SK-N-SH (cell line): Measurements from ENCODE around the gene XRN1. TPM values are rescaled to one million over a fixed set of nuclear protein-coding genes. Genes with fewer than 3 reads are reported as not detected.

Source experiments
- CTCF ChIA-PET: fragments of 300-600, 350-600 bp; formaldehyde crosslinking; extraction: SDS; loops from one replicate; lab custom pipeline; 2021; lab: Yijun Ruan, JAX
- POLR2A ChIA-PET: fragments of 350-600 bp; sonication (Branson Sonifier 250); formaldehyde crosslinking; extraction: SDS; loops from one replicate; lab custom pipeline; 2020; ENCODE audit warnings: antibody characterized with exemption, inconsistent platforms; lab: Yijun Ruan, JAX
- DNase-seq: peaks from one replicate; pipeline ENCODE4 v3.0.0; 2012
- H2AFZ ChIP-seq: fragments of 200-600 bp; sonication (generic); 2 replicates; pipeline ENCODE4 v1.8.1; 2016; ENCODE audit warnings: antibody characterized with exemption, mild to moderate bottlenecking, low read depth
- H3F3A ChIP-seq: fragments of 200-600 bp; sonication (generic); replicated peaks from 2 replicates; pipeline ENCODE3; 2016; ENCODE audit warnings: antibody characterized with exemption, mild to moderate bottlenecking; ENCODE audit not compliant: insufficient read depth
- H3K27ac ChIP-seq, 2 experiments: fragments of 200-500 bp in 1 of 2; fragments of 200-600 bp in 1 of 2; sonication (Bioruptor generic) in 1 of 2; sonication (generic), shearing (Covaris generic) in 1 of 2; 2 replicates each; pipeline versions ENCODE4 v1.5.1 to v1.6.1; 2014 to 2016; ENCODE audit warnings: low read depth in 2 of 2, inconsistent platforms in 1 of 2, low read length in 1 of 2, mild to moderate bottlenecking in 1 of 2, mixed read lengths in 1 of 2
- H3K27me3 ChIP-seq: fragments of 200-600 bp; sonication (generic), shearing (Covaris generic); 2 replicates; pipeline ENCODE4 v1.6.1; 2016; ENCODE audit warnings: mixed run types; ENCODE audit not compliant: insufficient read depth
- H3K36me3 ChIP-seq, 2 experiments: fragments of 200-500 bp in 1 of 2; fragments of 200-600 bp in 1 of 2; sonication (Bioruptor generic) in 1 of 2; sonication (generic) in 1 of 2; replicated peaks in 1 of 2; 2 replicates each; pipeline versions ENCODE3 to v1.5.1; 2014 to 2016; ENCODE audit warnings: low read length in 1 of 2, mild to moderate bottlenecking in 1 of 2; ENCODE audit not compliant: insufficient read depth in 2 of 2, control insufficient read depth in 1 of 2
- H3K4me1 ChIP-seq, 2 experiments: fragments of 200-500 bp in 1 of 2; fragments of 200-600 bp in 1 of 2; sonication (Bioruptor generic) in 1 of 2; sonication (generic), shearing (Covaris generic) in 1 of 2; 2 replicates each; pipeline versions ENCODE4 v1.5.1 to v1.6.1; 2014 to 2016; ENCODE audit warnings: low read depth in 1 of 2, low read length in 1 of 2, mixed run types in 1 of 2; ENCODE audit not compliant: insufficient read depth in 2 of 2, control insufficient read depth in 1 of 2
- H3K4me2 ChIP-seq: fragments of 200-600 bp; sonication (generic), shearing (Covaris generic); 2 replicates; pipeline ENCODE4 v1.6.1; 2017; ENCODE audit warnings: mixed run types
- H3K4me3 ChIP-seq, 2 experiments: fragments of 200-500 bp in 1 of 2; fragments of 200-600 bp in 1 of 2; sonication (Bioruptor generic) in 1 of 2; sonication (generic), shearing (Covaris generic) in 1 of 2; 2 replicates each; pipeline versions ENCODE4 v1.5.1 to v1.8.1; 2014 to 2016; ENCODE audit warnings: low read depth in 2 of 2, inconsistent platforms in 1 of 2, low read length in 1 of 2, mild to moderate bottlenecking in 1 of 2, mixed read lengths in 1 of 2, moderate library complexity in 1 of 2
- H3K79me2 ChIP-seq: fragments of 200-600 bp; sonication (generic); 2 replicates; pipeline ENCODE4 v1.8.1; 2017; ENCODE audit warnings: mild to moderate bottlenecking; ENCODE audit not compliant: insufficient read depth
- H3K9ac ChIP-seq: fragments of 200-600 bp; sonication (generic); 2 replicates; pipeline ENCODE4 v1.6.1; 2017; ENCODE audit warnings: mixed run types
- H3K9me2 ChIP-seq: fragments of 200-600 bp; sonication (generic); 2 replicates; pipeline ENCODE4 v1.6.1; 2017; ENCODE audit warnings: mixed run types
- H3K9me3 ChIP-seq: fragments of 200-600 bp; sonication (generic); 2 replicates; pipeline ENCODE4 v1.6.1; 2017; ENCODE audit warnings: mixed run types, mild to moderate bottlenecking, moderate library complexity
- H4K20me1 ChIP-seq: fragments of 200-600 bp; sonication (generic); 2 replicates; pipeline ENCODE4 v1.6.1; 2017; ENCODE audit warnings: mild to moderate bottlenecking, mixed run types; ENCODE audit not compliant: insufficient read depth
- CHD2 ChIP-seq: fragments of 150-350 bp; IDR thresholded peaks from 2 replicates; pipeline ENCODE4 v1.6.1; 2018; ENCODE audit warnings: low read length; ENCODE audit not compliant: partially characterized antibody
- ELF1 ChIP-seq: IDR thresholded peaks from 2 replicates; pipeline ENCODE4 v1.4.0; 2012
- EZH2phosphoT487 ChIP-seq: fragments of 200-600 bp; sonication (generic); IDR thresholded peaks from 2 replicates; pipeline ENCODE4 v1.6.1; 2017; ENCODE audit warnings: low read depth, mixed run types, mild to moderate bottlenecking, antibody characterized with exemption, moderate library complexity, borderline replicate concordance
- FOXM1 ChIP-seq: IDR thresholded peaks from 2 replicates; pipeline ENCODE4 v1.4.0; 2012; ENCODE audit warnings: low read depth, mild to moderate bottlenecking
- MEF2A ChIP-seq: IDR thresholded peaks from 2 replicates; pipeline ENCODE4 v1.4.0; 2012; ENCODE audit warnings: low read depth, borderline replicate concordance
- MXI1 ChIP-seq: IDR thresholded peaks from 2 replicates; pipeline ENCODE4 v1.6.1; 2012; ENCODE audit warnings: mild to moderate bottlenecking, low read depth, low read length, improper control_type of control experiment
- NFIC ChIP-seq: IDR thresholded peaks from 2 replicates; pipeline ENCODE4 v1.4.0; 2012; ENCODE audit warnings: borderline replicate concordance
- NRF1 ChIP-seq: IDR thresholded peaks from 2 replicates; pipeline ENCODE4 v1.6.1; 2012; ENCODE audit warnings: low read depth, mild to moderate bottlenecking, low read length
- RFX5 ChIP-seq: IDR thresholded peaks from 2 replicates; pipeline ENCODE4 v1.6.1; 2012; ENCODE audit warnings: mild to moderate bottlenecking, improper control_type of control experiment, low read length
- RXRA ChIP-seq: IDR thresholded peaks from 2 replicates; pipeline ENCODE4 v1.4.0; 2012; ENCODE audit warnings: low read depth, mild to moderate bottlenecking, borderline replicate concordance
- SIN3A ChIP-seq: IDR thresholded peaks from 2 replicates; pipeline ENCODE4 v1.6.1; 2012; ENCODE audit warnings: low read depth, mild to moderate bottlenecking, low read length, moderate library complexity, borderline replicate concordance
- TAF1 ChIP-seq: IDR thresholded peaks from 2 replicates; pipeline ENCODE4 v1.6.1; 2012; ENCODE audit warnings: low read depth, mild to moderate bottlenecking, low read length, moderate library complexity, borderline replicate concordance
- WGBS: methylation state at CpG from one replicate; pipeline ENCODE4 v1.1.6; 2017; ENCODE audit warnings: low lambda C conversion rate; 5-methylcytosine and 5-hydroxymethylcytosine counted together
- polyA plus RNA-seq, 3 experiments: library from polyadenylated mRNA; depleted of rRNA; stranded (reverse); fragments of >200 nt; gene quantifications; 2 replicates each; pipeline ENCODE4 v1.2.3, GENCODE V29; 2012
- TF ChIP-seq, protein P1 (sequence below): fragments of 150-350 bp; IDR thresholded peaks from 2 replicates; pipeline ENCODE4 v1.6.1; 2017; ENCODE audit warnings: antibody characterized with exemption, low read length, low read depth, borderline replicate concordance
- TF ChIP-seq, protein P2 (sequence below): IDR thresholded peaks from 2 replicates; pipeline ENCODE4 v1.4.0; 2012; ENCODE audit warnings: low read depth
- TF ChIP-seq, protein P3 (sequence below): IDR thresholded peaks from 2 replicates; pipeline ENCODE4 v1.6.1; 2012; ENCODE audit warnings: mild to moderate bottlenecking, low read depth, low read length, moderate library complexity
- TF ChIP-seq, protein P4 (sequence below): IDR thresholded peaks from 2 replicates; pipeline ENCODE4 v1.4.0; 2012; ENCODE audit warnings: low read depth, borderline replicate concordance

Gene XRN1
- polyA plus RNA-seq, 1 of the 3 experiments (the other 2 are of a cell fraction): 2.7 TPM

DNA sequence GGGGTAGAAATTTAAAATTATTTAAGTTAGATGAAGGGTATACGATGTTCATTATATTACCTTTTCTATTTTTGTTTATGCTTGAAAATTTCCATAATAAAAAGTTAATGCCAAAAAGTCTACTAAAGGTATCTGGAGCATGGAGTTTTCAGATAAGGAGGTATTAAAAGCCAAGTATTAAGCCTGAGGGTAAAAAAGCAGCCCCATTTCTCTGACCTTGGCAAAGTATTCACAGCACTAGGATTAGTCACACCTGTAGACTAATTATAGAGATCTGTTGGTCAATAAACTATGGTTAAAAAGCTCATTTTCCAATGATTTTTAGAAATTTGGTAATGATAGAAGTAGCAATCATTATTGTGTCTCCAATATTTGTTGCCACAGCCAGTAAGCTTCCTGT, 23.1 kb downstream of the XRN1 start:
- TF ChIP-seq MEF2A (no peak), MXI1 (no peak), RFX5 (no peak)
- TF ChIP-seq, protein P1, sequence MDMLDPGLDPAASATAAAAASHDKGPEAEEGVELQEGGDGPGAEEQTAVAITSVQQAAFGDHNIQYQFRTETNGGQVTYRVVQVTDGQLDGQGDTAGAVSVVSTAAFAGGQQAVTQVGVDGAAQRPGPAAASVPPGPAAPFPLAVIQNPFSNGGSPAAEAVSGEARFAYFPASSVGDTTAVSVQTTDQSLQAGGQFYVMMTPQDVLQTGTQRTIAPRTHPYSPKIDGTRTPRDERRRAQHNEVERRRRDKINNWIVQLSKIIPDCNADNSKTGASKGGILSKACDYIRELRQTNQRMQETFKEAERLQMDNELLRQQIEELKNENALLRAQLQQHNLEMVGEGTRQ: no peak
- TF ChIP-seq, all 33 proteins: peak for 0
- Histone ChIP-seq H4K20me1 (no peaks in the 10 kb centered on the region), H3K4me2 (no peak overlapping the region), H2AFZ (no peak overlapping the region), H3F3A (no peaks in the 10 kb centered on the region), H3K27ac (no peak overlapping the region), H3K36me3 (peaks cover 31 to 45% of the 10 kb centered on the region in 2 experiments), H3K27me3 (no peaks in the 10 kb centered on the region), H3K4me3 (no peak overlapping the region), H3K4me1 (no peaks in the 10 kb centered on the region), H3K9ac (no peak overlapping the region), H3K9me2 (no peaks in the 10 kb centered on the region), H3K79me2 (0 out of 2 replicates have a peak, but pooled peaks cover 5% of the 10 kb centered on the region), H3K9me3 (no peaks in the 10 kb centered on the region)
- no peak for DNase-seq
- WGBS: 94% methylated on average over 1 of the region's 1 CpG
- ChIA-PET CTCF (no interaction called here), POLR2A (no interaction called here)

DNA sequence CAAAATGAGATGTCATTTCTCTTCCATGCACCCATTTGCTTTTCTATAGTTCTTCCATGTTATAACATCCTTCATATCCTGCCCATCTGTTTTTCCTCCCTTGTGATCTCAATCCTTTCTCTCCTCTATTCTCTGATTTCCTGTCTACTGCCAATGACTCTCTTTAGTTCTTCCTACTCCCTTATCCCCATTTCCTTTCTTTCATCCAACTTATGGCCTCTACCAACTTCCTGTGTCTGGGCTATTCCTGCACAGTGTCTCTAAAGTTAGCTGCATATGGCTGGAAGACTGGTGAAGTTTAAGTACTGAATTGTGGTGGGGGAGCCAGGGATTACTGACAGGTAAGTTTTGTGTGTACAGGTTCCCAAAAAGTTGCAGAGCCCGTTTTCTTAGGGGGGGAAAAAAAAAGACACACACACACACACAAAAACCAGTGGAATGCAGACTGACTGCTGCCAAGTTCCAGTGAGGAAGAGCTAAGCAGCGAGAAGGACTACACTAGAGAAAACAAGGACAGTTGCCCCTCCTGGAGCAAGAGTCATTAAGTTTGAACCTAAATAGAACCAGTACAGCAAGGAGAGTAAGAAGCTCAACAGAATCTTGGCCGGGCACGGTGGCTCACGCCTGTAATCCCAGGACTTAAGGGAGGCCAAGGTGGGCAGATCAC, 28.8 kb downstream of the XRN1 start:
- POLR2A ChIA-PET: no interaction called here

DNA sequence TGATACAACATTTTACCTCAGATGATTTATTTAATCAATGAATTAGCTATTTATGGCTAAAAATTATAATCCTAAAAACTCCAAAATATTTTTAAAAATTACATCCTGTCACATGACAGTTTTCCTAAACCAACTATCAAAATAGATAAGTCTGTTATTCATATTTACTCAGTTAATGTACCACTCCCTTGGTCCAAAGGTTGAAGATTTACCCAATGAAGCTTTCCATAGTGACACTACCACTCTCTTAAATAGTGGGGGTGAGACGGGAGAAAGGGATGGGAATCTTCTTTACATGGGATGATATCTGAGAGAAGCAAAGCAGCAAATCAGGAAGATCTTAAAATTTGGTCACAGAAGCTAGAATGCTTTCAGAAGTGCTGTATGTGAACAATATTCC, 30.5 kb downstream of the XRN1 start:
- Histone ChIP-seq H3K4me1 (no peaks in the 10 kb centered on the region), H3K9me3 (no peaks in the 10 kb centered on the region), H3K9ac (no peak overlapping the region), H3K4me3 (no peak overlapping the region), H3K27ac (no peak overlapping the region), H3K9me2 (no peaks in the 10 kb centered on the region), H3K79me2 (no peaks in the 10 kb centered on the region), H2AFZ (no peak overlapping the region), H3K27me3 (no peaks in the 10 kb centered on the region), H3F3A (no peaks in the 10 kb centered on the region), H4K20me1 (no peaks in the 10 kb centered on the region), H3K36me3 (peaks cover 53 to 75% of the 10 kb centered on the region in 2 experiments), H3K4me2 (no peak overlapping the region)
- no peak for DNase-seq
- POLR2A ChIA-PET: interaction anchor here (0.6 to 0.7 kb wide), 2 partner anchors 82 to 288 kb away, joined by 4 to 6 read pairs; no protein-coding TSS in a partner anchor
- CTCF ChIA-PET: interaction anchor here (0.7 kb wide), 1 partner anchor 138 kb away, joined by 3 read pairs; no protein-coding TSS in a partner anchor
- 85% methylated on average over 1 of the region's 1 CpG for WGBS
- TF ChIP-seq, protein P2, sequence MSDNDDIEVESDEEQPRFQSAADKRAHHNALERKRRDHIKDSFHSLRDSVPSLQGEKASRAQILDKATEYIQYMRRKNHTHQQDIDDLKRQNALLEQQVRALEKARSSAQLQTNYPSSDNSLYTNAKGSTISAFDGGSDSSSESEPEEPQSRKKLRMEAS: no peak
- no peak for TF ChIP-seq RFX5
- TF ChIP-seq CHD2: no peak
- TF ChIP-seq, protein P3, sequence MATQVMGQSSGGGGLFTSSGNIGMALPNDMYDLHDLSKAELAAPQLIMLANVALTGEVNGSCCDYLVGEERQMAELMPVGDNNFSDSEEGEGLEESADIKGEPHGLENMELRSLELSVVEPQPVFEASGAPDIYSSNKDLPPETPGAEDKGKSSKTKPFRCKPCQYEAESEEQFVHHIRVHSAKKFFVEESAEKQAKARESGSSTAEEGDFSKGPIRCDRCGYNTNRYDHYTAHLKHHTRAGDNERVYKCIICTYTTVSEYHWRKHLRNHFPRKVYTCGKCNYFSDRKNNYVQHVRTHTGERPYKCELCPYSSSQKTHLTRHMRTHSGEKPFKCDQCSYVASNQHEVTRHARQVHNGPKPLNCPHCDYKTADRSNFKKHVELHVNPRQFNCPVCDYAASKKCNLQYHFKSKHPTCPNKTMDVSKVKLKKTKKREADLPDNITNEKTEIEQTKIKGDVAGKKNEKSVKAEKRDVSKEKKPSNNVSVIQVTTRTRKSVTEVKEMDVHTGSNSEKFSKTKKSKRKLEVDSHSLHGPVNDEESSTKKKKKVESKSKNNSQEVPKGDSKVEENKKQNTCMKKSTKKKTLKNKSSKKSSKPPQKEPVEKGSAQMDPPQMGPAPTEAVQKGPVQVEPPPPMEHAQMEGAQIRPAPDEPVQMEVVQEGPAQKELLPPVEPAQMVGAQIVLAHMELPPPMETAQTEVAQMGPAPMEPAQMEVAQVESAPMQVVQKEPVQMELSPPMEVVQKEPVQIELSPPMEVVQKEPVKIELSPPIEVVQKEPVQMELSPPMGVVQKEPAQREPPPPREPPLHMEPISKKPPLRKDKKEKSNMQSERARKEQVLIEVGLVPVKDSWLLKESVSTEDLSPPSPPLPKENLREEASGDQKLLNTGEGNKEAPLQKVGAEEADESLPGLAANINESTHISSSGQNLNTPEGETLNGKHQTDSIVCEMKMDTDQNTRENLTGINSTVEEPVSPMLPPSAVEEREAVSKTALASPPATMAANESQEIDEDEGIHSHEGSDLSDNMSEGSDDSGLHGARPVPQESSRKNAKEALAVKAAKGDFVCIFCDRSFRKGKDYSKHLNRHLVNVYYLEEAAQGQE: no peak
- no peak for TF ChIP-seq EZH2phosphoT487
- TF ChIP-seq FOXM1: no peak
- no peak for TF ChIP-seq NRF1
- TF ChIP-seq NFIC: no peak
- TF ChIP-seq SIN3A: no peak
- TF ChIP-seq ELF1: no peak

More for the DNA sequence above, 28.8 kb downstream of the XRN1 start:
- H3K9me2 ChIP-seq: no peaks in the 10 kb centered on the region
- WGBS: 98% methylated on average over 5 of the region's 5 CpGs
- no peak overlapping the region for H2AFZ ChIP-seq
- H3F3A ChIP-seq: no peaks in the 10 kb centered on the region
- H4K20me1 ChIP-seq: no peaks in the 10 kb centered on the region
- H3K4me1 ChIP-seq: no peaks in the 10 kb centered on the region
- H3K4me2 ChIP-seq: no peak overlapping the region
- H3K36me3 ChIP-seq: peaks cover 50 to 63% of the 10 kb centered on the region in 2 experiments
- DNase-seq: no peak
- no peak overlapping the region for H3K27ac ChIP-seq
- no peak overlapping the region for H3K9ac ChIP-seq
- CTCF ChIA-PET: interaction anchor here (1.1 kb wide), 1 partner anchor 19 kb away, joined by 3 read pairs; no protein-coding TSS in a partner anchor
- TF ChIP-seq TAF1 (no peak), RXRA (no peak), FOXM1 (no peak), NFIC (no peak)
- TF ChIP-seq, protein P4, sequence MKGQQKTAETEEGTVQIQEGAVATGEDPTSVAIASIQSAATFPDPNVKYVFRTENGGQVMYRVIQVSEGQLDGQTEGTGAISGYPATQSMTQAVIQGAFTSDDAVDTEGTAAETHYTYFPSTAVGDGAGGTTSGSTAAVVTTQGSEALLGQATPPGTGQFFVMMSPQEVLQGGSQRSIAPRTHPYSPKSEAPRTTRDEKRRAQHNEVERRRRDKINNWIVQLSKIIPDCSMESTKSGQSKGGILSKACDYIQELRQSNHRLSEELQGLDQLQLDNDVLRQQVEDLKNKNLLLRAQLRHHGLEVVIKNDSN: no peak
- H3K4me3 ChIP-seq: no peak overlapping the region
- H3K9me3 ChIP-seq: no peaks in the 10 kb centered on the region
- no peaks in the 10 kb centered on the region for H3K79me2 ChIP-seq
- H3K27me3 ChIP-seq: no peaks in the 10 kb centered on the region
